Right atrium auricular region (tissue), 2 donors: ENCODE data around the gene FBXO21. TPM values are rescaled to one million over a fixed set of nuclear protein-coding genes. Genes with fewer than 3 reads are reported as not detected.
A peak's percentile ranks its signal among the peaks of the same experiment; 100 is the strongest.

Source experiments
- DNase-seq: peaks from one replicate; pipeline ENCODE4 v3.0.0-alpha.2; 2019; ENCODE audit warnings: low spot score
- H3K27ac ChIP-seq, 2 donors: fragments of 200-600 bp; sonication (generic); 1 replicate in 1 of 2; 2 replicates in 1 of 2; pipeline ENCODE4 v1.5.1; 2016 to 2019
- H3K27me3 ChIP-seq, 2 donors: fragments of 200-600 bp; sonication (generic); one replicate each; pipeline versions ENCODE4 v1.5.1 to v1.6.0; 2017 to 2019
- H3K36me3 ChIP-seq: fragments of 200-600 bp; sonication (generic); one replicate; pipeline ENCODE4 v1.5.1; 2016
- H3K4me1 ChIP-seq, 2 donors: fragments of 200-600 bp; sonication (generic); one replicate each; pipeline versions ENCODE4 v1.5.1 to v1.6.0; 2017 to 2019
- H3K4me3 ChIP-seq, 2 donors: fragments of 200-600 bp; sonication (generic); 1 replicate in 1 of 2; 2 replicates in 1 of 2; pipeline ENCODE4 v1.5.1; 2017 to 2019; ENCODE audit warnings: mild to moderate bottlenecking in 1 of 2, moderate library complexity in 1 of 2
- H3K9me3 ChIP-seq, 2 donors: fragments of 200-600 bp; sonication (generic); one replicate each; pipeline ENCODE4 v1.5.1; 2019
- total RNA-seq, 2 donors: library from RNA; depleted of rRNA; stranded (reverse); fragments of >200 nt; gene quantifications; one replicate each; pipeline ENCODE4 v1.1.0, GENCODE V29; 2016
- TF ChIP-seq, protein P1 (sequence below), 2 donors: fragments of 200-600 bp; sonication (generic); IDR thresholded peaks; one replicate each; pipeline ENCODE4 v1.5.1; 2019; ENCODE audit warnings: antibody characterized with exemption in 2 of 2

The FBXO21 gene
- total RNA-seq, 2 donors from 2014 or later = 43.5 to 77.9 TPM

DNA sequence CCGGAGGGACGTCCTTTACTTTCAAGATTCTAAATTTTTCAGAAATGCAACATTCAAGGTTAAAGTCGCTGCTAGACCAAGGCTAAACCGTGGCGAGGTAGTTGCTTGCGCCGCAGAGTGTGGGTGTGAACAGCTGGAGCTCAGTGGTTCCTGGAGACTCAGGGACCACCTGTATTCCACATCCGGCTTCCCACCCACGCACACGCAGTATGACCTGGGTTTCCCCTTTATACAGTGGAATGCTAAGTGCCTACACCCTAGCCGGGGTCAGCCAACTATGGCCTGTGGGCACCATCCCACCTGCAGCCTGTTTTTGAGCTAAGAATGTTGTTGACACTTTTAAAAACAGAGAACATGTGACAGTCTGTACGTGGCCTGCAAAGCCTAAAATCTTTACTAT lies 48.2 kb downstream of the FBXO21 start:
- Histone ChIP-seq H3K9me3 (no peaks in the 10 kb centered on the region), H3K36me3 (peaks cover 25% of the 10 kb centered on the region), H3K27ac (no peak overlapping the region), H3K27me3 (no peaks in the 10 kb centered on the region), H3K4me1 (peaks cover 0 to 16% of the 10 kb centered on the region in 2 donors), H3K4me3 (no peak overlapping the region)
- DNase-seq = no peak
- TF ChIP-seq, protein P1, sequence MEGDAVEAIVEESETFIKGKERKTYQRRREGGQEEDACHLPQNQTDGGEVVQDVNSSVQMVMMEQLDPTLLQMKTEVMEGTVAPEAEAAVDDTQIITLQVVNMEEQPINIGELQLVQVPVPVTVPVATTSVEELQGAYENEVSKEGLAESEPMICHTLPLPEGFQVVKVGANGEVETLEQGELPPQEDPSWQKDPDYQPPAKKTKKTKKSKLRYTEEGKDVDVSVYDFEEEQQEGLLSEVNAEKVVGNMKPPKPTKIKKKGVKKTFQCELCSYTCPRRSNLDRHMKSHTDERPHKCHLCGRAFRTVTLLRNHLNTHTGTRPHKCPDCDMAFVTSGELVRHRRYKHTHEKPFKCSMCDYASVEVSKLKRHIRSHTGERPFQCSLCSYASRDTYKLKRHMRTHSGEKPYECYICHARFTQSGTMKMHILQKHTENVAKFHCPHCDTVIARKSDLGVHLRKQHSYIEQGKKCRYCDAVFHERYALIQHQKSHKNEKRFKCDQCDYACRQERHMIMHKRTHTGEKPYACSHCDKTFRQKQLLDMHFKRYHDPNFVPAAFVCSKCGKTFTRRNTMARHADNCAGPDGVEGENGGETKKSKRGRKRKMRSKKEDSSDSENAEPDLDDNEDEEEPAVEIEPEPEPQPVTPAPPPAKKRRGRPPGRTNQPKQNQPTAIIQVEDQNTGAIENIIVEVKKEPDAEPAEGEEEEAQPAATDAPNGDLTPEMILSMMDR (IDR thresholded peaks at IDR 0.05) = no peak

DNA sequence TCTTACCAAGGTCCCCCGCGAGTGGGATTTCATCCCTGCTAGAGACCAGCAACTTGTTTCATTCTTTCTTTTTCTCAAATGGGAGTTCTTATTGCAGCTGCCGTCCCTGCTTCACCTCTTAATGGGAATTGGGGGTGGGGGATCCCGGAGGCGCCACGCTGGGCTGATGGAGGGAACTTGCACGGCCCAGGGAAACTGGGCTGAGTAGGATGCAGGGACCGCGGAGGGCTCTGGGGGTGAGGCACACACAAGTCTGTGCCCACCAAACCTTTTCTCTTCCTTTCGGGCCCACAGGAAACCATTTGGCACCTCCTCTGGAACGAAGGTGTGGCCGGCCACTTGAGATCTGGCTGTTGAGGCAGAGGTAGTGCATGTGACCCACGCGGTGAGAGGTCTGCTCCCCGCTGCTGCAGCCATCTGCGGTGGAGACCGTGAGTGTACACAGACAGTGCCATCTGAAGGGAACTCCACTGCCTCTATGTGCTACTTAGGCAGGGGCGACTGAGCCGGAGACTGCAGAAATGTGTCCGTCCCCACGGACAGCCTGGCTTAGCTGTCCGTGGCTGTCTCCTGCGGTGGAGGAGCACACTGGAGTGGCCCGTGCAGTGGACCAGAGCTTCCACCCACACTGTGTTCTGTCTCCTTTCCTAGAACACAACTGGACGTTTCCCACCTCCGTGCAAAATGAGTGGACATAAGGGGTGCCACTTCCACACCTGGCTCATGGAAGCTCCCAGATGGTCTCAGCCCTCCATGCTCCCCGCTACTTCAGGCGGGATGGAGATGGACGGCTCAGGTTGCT lies 49.0 kb downstream of the FBXO21 start:
- TF ChIP-seq, protein P1 (IDR thresholded peaks at IDR 0.05) = no peak
- Histone ChIP-seq H3K4me1 (peaks cover 0 to 16% of the 10 kb centered on the region in 2 donors), H3K9me3 (no peaks in the 10 kb centered on the region), H3K4me3 (no peak overlapping the region), H3K27me3 (no peaks in the 10 kb centered on the region), H3K36me3 (peaks cover 22% of the 10 kb centered on the region), H3K27ac (peak overlapping the region in 1 of 2 donors; percentile 1)
- DNase-seq = no peak

DNA sequence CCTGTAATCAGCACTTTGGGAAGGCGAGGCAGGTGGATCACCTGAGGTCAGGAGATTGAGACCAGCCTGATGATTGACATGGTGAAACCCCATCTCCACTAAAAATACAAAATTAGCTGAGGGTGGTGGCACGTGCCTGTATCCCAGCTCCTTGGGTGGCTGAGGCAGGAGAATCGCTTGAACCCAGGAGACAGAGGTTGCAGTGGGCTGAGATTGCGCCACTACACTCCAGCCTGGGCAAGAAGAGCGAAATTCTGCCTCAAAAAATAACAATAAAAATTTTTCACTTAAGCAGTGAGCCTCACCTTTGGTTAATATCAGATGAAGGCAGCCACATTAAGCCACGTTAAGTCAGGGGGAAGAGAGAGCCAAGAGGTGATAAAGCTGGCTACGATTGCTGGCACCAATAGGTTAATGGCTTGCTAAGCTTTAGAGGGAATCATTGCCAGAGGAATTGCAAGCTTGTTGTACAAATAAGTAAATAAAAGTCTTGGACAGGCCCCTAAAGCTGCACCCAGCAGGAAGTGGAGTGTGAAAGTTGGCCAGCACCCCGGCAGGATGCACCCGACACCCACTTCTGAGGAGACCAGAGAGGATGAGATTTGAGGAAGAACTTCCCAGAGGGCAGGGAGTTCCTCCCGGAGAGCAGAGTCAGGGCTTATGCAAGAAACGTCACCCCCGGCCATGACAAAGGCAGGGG lies 49.7 kb downstream of the FBXO21 start:
- Histone ChIP-seq H3K27ac (peak overlapping the region in 1 of 2 donors; percentile 1), H3K36me3 (peaks cover 15% of the 10 kb centered on the region), H3K27me3 (no peaks in the 10 kb centered on the region)

DNA sequence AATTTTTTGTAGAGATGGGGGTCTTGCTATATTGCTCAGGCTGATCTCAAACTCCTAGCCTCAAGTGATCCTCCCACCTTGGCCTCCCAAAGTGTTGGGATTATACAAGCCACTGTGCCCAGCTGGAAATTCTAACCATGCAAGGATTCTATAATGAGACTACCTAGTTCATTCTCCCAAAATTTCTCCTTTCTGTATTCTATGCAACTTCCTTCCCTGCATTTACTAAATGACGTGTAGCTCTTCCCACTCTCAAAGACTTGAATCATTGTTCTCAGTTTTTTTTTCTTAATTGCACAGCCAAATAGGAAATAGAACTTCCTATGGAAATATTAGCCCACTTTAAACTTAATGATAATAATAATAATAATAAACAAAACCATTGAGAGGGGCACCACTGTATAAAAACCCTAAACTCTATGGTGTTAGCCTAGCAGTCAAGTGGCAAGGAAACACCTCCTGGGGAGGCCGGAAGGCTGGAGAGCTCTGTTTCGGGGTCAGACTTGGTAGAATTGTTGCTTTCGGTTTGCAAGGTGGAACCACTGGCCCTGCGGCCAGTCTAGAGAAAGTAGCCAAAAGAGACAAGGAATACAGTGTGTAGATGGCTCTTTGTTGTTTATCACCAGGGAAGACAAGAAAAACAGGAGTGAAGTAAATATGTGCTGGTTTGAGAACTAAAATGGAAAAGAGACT lies 51.1 kb downstream of the FBXO21 start:
- H3K27me3 ChIP-seq = no peaks in the 10 kb centered on the region
- TF ChIP-seq, protein P1 (IDR thresholded peaks at IDR 0.05) = no peak
- H3K27ac ChIP-seq = no peak overlapping the region
- H3K36me3 ChIP-seq = peaks cover 3% of the 10 kb centered on the region
- H3K4me1 ChIP-seq = peaks cover 0 to 16% of the 10 kb centered on the region in 2 donors
- no peaks in the 10 kb centered on the region for H3K9me3 ChIP-seq
- H3K4me3 ChIP-seq = peak overlapping the region in 1 of 2 donors; percentile 4
- DNase-seq = no peak

More for the DNA sequence above, 49.7 kb downstream of the FBXO21 start:
- DNase-seq = no peak
- TF ChIP-seq, protein P1 (IDR thresholded peaks at IDR 0.05) = no peak
- no peak overlapping the region for H3K4me3 ChIP-seq
- H3K9me3 ChIP-seq = no peaks in the 10 kb centered on the region
- peaks cover 0 to 16% of the 10 kb centered on the region in 2 donors for H3K4me1 ChIP-seq

DNA sequence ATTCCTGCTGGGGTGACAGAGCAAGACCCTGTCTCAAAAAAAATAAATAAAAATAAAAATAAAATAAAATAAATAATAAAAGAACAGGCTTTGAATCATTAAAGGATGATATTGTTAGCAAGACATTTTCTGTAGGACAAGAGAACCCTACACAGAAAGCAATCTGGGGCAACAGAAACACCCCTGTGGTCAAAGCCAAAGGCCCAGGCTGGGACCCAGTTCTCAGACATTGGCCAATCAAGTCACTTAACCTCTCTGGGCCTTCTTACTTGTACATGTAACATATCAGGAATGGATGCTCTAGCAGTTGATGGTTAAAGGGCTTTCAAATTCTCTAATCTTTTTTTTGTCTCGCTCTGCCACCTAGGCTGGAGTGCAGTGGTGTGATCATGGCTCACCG lies 55.5 kb downstream of the FBXO21 start:
- no peaks in the 10 kb centered on the region for H3K36me3 ChIP-seq
- TF ChIP-seq, protein P1 (IDR thresholded peaks at IDR 0.05) = no peak

More for the DNA sequence above, 55.5 kb downstream of the FBXO21 start:
- no peaks in the 10 kb centered on the region for H3K27me3 ChIP-seq
- H3K27ac ChIP-seq = no peak overlapping the region
- no peak overlapping the region for H3K4me3 ChIP-seq
- H3K9me3 ChIP-seq = no peaks in the 10 kb centered on the region
- DNase-seq = no peak
- H3K4me1 ChIP-seq = no peaks in the 10 kb centered on the region
